GM12872 (cell line): ENCODE results near the gene LRP8.

Source experiments
- TF ChIP-seq, protein P1 (sequence below): IDR thresholded peaks from 3 replicates; pipeline ENCODE4 v1.5.1; 2011; ENCODE audit warnings: low read depth, mild to moderate bottlenecking, low read length, moderate library complexity; ENCODE audit not compliant: insufficient read depth

The LRP8 gene

DNA sequence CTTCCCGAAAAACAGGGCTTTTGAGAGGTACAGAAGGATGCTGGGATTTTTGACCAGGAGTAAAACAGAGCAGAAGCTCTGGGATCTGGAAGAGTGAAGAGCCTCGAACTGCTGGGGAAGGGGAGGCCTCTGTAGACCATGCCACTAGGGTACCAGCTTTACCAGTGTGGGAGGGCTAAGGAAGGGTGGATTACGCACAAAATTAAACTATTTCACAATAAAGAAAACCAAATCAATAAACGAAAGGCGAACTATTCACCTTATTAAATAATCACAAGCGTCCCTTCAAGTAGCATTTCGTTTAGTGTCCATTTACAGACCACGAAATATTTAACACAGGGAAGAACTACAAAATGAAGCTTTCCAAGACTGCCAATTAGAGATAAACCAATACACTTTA is 108.2 kb downstream of the LRP8 start:
- TF ChIP-seq, protein P1, sequence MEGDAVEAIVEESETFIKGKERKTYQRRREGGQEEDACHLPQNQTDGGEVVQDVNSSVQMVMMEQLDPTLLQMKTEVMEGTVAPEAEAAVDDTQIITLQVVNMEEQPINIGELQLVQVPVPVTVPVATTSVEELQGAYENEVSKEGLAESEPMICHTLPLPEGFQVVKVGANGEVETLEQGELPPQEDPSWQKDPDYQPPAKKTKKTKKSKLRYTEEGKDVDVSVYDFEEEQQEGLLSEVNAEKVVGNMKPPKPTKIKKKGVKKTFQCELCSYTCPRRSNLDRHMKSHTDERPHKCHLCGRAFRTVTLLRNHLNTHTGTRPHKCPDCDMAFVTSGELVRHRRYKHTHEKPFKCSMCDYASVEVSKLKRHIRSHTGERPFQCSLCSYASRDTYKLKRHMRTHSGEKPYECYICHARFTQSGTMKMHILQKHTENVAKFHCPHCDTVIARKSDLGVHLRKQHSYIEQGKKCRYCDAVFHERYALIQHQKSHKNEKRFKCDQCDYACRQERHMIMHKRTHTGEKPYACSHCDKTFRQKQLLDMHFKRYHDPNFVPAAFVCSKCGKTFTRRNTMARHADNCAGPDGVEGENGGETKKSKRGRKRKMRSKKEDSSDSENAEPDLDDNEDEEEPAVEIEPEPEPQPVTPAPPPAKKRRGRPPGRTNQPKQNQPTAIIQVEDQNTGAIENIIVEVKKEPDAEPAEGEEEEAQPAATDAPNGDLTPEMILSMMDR: no peak

DNA sequence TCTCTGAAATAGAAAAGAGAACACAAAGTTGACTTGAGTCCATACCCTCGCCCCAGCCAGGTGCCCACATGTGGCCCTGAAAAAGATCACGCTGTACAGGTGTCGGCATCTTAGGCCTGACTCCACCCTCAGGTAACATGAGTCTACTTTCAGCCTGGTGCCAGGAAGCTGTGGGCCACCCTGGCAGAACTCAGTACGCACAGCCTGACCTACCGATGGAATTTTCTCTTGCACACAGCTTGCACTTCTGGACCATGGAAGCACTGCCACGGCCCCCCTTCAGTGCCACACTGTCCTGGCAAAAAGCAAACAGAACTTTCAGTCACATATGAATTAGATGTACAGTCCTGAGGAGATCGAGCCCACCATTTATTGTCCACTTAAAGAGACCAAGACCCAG is 109.7 kb downstream of the LRP8 start:
- TF ChIP-seq, protein P1: no peak

DNA sequence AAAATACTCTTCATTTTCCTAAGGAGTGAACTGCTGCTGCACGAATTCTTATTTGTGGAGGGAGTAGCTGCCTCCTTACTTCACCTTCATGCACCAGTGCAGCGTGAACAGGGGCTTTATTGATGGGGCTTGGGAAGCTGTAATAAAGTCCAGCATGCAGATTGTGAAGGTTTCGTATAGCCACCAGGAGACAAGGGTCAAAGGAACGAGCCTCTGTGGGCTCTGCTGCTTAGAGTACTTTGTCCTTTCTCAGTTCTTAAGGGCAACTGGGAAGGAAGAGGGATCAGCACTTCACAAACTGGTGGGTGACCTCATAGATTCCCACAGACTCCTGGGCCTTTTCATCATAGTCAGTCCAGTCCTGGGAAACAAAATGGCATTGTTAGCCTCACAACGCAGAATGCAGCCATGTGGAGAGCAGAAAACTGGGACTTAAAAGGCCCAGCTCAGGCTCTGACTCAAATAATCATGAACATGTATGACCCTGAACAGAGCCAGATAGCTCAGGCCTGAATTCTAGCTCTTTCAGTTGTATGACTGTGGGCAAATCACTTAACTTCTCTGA is 113.4 kb downstream of the LRP8 start:
- TF ChIP-seq, protein P1: no peak

DNA sequence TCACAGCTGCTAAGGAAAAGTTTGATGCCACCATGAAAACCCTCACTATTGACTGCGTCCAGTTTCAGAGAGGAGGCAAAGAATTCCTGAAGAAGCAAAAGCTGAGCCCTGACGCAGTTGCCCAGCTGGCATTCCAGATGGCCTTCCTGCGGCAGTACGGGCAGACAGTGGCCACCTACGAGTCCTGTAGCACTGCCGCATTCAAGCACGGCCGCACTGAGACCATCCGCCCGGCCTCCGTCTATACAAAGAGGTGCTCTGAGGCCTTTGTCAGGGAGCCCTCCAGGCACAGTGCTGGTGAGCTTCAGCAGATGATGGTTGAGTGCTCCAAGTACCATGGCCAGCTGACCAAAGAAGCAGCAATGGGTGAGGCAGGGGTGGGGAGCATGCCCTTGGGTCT is 116.9 kb downstream of the LRP8 start:
- TF ChIP-seq, protein P1: no peak

DNA sequence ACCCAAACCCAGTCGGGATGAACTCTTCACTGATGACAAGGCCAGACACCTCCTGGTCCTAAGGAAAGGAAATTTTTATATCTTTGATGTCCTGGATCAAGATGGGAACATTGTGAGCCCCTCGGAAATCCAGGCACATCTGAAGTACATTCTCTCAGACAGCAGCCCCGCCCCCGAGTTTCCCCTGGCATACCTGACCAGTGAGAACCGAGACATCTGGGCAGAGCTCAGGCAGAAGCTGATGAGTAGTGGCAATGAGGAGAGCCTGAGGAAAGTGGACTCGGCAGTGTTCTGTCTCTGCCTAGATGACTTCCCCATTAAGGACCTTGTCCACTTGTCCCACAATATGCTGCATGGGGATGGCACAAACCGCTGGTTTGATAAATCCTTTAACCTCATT is 117.5 kb downstream of the LRP8 start:
- TF ChIP-seq, protein P1: no peak

DNA sequence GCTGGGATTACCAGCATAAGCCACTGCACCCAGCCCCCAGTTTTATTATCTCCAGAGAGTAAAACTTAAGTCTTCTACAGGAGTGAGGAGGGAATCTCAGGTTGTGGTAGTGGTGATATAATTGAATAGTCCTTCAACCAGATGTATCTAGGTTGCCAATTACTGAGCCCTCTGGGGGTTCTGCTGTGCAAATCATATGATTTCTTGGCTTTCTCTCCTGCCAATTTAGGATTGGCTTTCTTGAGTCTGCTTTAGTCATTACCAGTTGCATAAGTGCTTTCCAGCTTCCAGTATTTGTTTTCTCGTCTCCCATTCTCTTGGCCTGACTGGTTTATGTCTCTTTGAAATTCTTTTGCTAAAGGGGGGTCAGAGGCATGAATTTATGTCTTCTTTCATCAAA is 120.1 kb downstream of the LRP8 start:
- TF ChIP-seq, protein P1: no peak

DNA sequence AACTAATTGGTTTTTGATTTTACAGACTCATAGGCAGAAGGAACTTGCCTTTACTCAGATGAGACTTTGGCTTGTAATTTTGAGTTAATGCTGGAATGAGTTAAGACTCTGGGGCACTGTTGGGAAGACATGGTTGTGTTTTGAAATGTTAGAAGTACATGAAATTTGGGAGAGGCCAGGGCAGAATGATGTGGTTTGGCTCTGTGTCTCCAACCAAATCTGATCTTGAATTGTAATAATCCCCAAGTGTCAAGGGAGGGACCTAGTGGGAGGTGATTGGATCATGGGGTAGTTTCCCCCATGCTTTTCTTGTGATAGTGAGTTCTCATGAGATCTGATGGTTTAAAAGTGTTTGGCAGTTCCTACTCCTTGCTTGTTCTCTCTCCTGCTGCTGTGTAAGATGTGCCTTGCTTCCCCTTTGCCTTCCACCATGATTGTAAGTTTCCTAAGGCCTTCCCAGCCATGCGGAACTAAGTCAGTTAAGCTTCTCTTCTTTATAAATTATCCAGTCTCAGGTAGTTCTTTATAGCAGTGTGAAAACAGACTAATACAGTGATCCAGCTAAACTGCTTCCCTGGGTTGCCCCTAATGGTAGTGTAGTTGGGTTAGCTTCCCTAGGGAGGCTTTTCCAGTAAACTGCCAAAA is 121.0 kb downstream of the LRP8 start:
- TF ChIP-seq, protein P1: no peak
